Dendritic cell treated with granulocyte-macrophage colony-stimulating factor and Interleukin-4, amounts not matched to agents 40 ng/mL and 50 ng/mL, for 4 days (primary cell): ENCODE results near the gene ARHGEF16.

ENCODE experiments used
- H3K27ac Mint-ChIP-seq: one replicate; pipeline ENCODE4 v1.8.0; 2022; ENCODE audit warnings: mild to moderate bottlenecking, mixed read lengths
- H3K27me3 Mint-ChIP-seq: one replicate; pipeline ENCODE4 v1.8.0; 2022; ENCODE audit warnings: mild to moderate bottlenecking, mixed read lengths
- H3K36me3 Mint-ChIP-seq: one replicate; pipeline ENCODE4 v1.8.0; 2022; ENCODE audit warnings: low read depth, mixed read lengths
- H3K4me1 Mint-ChIP-seq: one replicate; pipeline ENCODE4 v1.8.0; 2022; ENCODE audit warnings: low read depth, mixed read lengths
- H3K4me3 Mint-ChIP-seq: one replicate; pipeline ENCODE4 v1.8.0; 2022; ENCODE audit warnings: mild to moderate bottlenecking, moderate library complexity, mixed read lengths
- H3K9me3 Mint-ChIP-seq: one replicate; pipeline ENCODE4 v1.8.0; 2022; ENCODE audit warnings: mixed read lengths
- intact Hi-C: fragments of 100-400 bp; cut with micrococcal nuclease; formaldehyde crosslinking; loops from one replicate; pipeline ENCODE4 v1.15.0; 2022

ARHGEF16 gene

DNA sequence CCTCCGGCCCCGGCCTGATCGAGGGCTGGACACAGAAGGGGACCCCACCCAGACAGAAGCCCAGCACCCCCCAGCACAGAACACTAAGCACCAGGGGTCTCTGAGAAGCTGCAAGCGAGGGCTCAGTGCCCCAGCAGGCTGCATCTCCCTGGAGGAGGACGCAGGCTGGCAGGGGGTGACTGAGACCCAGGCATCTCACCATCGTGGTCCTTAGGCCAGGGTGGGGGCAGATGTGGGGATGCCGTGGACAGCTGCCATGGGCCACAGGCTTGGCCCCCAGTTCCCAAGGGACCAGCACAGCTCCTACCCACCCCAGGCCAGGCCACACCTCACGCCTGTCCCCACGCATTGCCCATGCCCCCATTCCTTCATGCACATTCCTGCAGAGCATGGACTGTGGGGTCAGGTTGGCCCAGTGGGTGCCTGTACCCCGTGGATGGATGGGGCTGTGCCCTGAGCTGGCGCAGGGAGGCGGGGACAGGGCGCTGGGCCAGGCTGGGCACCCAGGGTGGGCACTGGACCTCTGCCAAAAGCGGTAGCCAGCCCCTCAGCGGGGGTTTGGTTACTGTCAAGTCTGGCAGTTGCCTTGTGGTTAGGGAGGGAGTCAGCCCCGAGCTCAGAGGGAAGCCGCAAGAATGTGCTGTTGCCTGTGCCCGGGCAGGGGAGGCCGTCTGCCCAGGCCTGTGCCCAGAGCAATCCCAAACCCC, 61.5 kb downstream of the ARHGEF16 start:
- no peaks in the 10 kb centered on the region for H3K27me3 Mint-ChIP-seq

DNA sequence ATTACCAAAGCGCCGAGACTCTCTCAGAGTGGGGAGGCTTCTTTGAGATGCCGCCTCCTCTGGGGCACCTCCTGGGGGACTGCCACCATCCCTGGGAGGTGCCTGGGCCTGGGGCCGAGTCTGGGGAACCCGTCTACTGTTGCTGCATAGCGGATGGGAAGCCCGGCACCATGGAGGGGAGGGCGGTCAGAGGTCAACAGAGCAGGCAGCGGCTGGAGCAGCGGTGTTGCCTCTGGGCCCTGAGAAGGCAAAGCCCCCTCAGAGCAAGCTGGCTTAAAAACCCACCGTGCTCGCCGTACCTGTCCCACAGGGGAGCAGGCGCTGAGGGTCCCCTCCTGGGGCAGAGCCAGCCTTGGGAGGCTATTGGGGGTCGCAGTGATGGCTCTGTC, 62.0 kb downstream of the ARHGEF16 start:
- H3K36me3 Mint-ChIP-seq = no peaks in the 10 kb centered on the region
- H3K27me3 Mint-ChIP-seq = no peaks in the 10 kb centered on the region
- no peaks in the 10 kb centered on the region for H3K4me1 Mint-ChIP-seq
- H3K9me3 Mint-ChIP-seq = no peaks in the 10 kb centered on the region
- no peak overlapping the region for H3K4me3 Mint-ChIP-seq
- intact Hi-C loops = no loop called here
- no peak overlapping the region for H3K27ac Mint-ChIP-seq

More for the DNA sequence above, 61.5 kb downstream of the ARHGEF16 start:
- Mint-ChIP-seq H3K9me3 (no peaks in the 10 kb centered on the region), H3K27ac (no peak overlapping the region), H3K4me3 (no peak overlapping the region), H3K4me1 (no peaks in the 10 kb centered on the region), H3K36me3 (no peaks in the 10 kb centered on the region)
- intact Hi-C loops = no loop called here

DNA sequence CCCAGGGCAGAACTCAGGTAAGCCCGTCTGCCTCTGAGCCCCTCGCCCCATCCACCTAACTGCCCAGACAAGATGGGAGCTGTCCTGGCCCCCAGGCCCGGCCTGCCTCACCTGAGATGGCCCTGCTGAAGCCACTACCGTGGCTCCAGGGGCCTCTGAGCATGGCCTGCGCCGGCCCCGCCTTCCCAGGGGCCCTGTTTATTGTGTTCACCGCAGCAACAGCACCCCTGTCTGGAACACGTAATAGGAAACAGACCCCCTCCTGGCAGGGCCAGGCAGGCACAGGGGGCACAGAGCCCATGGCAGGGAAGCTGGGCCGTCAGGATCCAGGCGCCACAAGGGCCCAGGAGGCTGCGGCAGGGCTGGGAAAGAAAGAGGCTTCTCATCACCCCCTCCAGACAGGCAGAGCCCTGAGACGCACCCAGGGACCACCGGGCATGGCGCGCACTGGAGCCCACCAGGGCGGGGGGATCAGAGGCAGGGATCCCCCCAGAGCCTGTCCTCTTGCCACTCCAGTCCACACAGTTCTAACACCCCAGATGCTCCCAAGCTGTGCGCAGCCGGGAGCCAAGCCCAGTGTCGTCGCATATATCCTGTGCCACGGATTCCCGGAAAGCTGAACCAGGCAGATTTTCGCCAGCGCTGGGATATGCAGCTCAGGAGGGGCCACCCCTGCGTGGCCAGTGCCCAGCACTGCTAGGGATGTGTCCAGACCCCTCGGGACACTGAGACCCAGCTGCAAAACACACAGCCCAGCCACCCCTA, 62.6 kb downstream of the ARHGEF16 start:
- no peaks in the 10 kb centered on the region for H3K27me3 Mint-ChIP-seq
- no peak overlapping the region for H3K27ac Mint-ChIP-seq
- no peaks in the 10 kb centered on the region for H3K36me3 Mint-ChIP-seq
- H3K4me3 Mint-ChIP-seq = no peak overlapping the region
- no peaks in the 10 kb centered on the region for H3K4me1 Mint-ChIP-seq
- H3K9me3 Mint-ChIP-seq = no peaks in the 10 kb centered on the region
- intact Hi-C loops = no loop called here

DNA sequence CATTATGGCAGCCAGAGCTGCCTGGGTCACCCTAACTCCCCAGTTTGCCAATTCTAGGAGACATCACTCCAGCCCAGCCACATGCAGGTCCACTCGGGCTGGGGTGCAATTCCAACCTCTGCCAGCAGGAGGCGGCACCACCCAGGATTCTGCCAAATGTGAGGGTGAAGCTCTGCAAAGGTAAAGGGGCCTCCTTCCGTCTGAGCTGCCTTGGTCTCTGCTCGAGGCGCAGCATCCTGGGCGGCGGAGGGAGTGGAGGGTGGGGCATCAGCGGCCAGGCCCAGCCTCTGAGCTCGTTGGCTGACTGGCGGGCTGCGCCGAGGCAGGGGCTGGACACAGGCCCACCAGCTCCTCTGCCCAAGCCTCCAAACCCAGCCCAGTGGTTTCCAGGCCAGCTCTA, 63.8 kb downstream of the ARHGEF16 start:
- no peak overlapping the region for H3K27ac Mint-ChIP-seq
- no peaks in the 10 kb centered on the region for H3K4me1 Mint-ChIP-seq
- H3K27me3 Mint-ChIP-seq = no peaks in the 10 kb centered on the region
- intact Hi-C loops = no loop called here
- H3K9me3 Mint-ChIP-seq = no peaks in the 10 kb centered on the region
- no peaks in the 10 kb centered on the region for H3K36me3 Mint-ChIP-seq
- H3K4me3 Mint-ChIP-seq = no peak overlapping the region

DNA sequence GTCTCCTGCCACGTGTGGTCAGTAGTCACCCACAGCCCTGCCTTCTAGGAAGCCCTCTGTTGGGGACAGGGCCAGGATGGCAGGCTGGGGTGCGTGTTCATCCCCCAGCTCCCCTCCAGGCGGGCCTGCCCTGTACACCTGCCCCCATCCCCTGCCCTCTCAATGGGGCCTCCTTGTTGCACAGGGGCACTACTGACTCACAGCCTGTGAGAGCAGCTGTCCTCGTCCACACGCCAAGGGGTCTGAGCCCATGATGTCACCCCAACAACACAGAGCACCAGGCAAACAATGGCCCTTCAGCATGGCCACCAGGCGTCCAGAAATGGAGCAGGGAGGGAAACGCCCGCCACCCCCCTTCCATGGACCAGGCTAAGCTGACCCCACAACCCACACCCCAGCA, 64.3 kb downstream of the ARHGEF16 start:
- H3K27me3 Mint-ChIP-seq = no peaks in the 10 kb centered on the region
- H3K27ac Mint-ChIP-seq = no peak overlapping the region
- H3K9me3 Mint-ChIP-seq = no peaks in the 10 kb centered on the region
- no peaks in the 10 kb centered on the region for H3K4me1 Mint-ChIP-seq
- intact Hi-C loops = no loop called here
- H3K36me3 Mint-ChIP-seq = no peaks in the 10 kb centered on the region
- no peak overlapping the region for H3K4me3 Mint-ChIP-seq

GRCh38 chr1:3519301-3519885, 64.9 kb downstream of the ARHGEF16 start:
- Mint-ChIP-seq H3K36me3 (no peaks in the 10 kb centered on the region), H3K4me3 (no peak overlapping the region), H3K4me1 (no peaks in the 10 kb centered on the region), H3K27ac (no peak overlapping the region), H3K9me3 (no peaks in the 10 kb centered on the region), H3K27me3 (no peaks in the 10 kb centered on the region)
- intact Hi-C loops = no loop called here

DNA sequence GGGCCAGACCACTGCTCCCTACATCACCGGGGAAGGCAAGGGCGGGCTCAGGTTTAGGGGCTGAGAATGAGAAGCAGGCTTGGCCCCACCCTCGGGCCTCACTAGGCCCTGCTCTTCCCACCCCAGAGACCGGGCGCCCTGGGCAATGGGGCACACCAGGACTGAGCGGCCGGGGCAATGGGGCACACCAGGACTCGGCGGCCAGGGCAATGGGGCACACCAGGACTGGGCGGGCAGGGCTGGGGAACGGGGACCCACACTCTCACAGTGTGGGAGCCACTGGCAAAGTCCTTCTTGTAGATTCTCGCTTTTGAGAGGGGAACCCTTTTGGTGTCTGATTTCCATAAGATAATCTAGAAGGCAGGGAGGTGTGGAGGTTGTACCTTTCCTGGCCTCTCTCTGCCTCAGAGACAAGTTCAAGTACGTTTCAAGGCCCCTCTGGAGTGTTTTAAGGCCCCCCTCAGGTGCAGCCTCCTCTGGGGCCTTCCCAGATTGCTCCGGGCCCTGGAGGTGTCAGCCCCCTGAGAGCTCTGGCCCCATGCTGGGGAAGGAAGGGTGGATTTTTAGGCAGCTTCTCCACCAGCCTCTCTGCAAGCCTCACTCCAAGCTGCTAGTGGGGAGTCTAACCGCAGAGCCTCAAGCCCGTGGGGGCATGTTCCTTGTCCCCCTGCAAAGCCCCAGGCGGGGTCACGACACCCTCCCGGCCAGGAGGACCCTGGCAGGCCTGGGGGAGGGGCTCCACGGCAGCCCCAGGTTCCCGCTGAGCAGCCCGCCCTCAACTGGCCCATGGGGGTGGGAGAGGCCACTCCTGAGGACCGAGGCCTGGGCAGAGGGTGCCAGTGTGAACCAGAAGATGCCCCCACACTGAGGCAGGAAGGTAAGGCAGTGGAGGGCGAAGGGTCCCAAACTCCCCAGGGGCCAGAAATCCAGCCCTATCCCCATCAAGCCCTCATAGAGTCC, 66.2 kb downstream of the ARHGEF16 start:
- Mint-ChIP-seq H3K9me3 (no peaks in the 10 kb centered on the region), H3K27ac (no peak overlapping the region), H3K4me3 (no peak overlapping the region), H3K36me3 (no peaks in the 10 kb centered on the region), H3K4me1 (no peaks in the 10 kb centered on the region), H3K27me3 (no peaks in the 10 kb centered on the region)
- intact Hi-C loops = no loop called here

GRCh38 chr1:3521426-3521825, 67.0 kb downstream of the ARHGEF16 start:
- intact Hi-C loops = no loop called here
- H3K9me3 Mint-ChIP-seq = no peaks in the 10 kb centered on the region
- no peak overlapping the region for H3K27ac Mint-ChIP-seq
- H3K4me1 Mint-ChIP-seq = no peaks in the 10 kb centered on the region
- no peaks in the 10 kb centered on the region for H3K27me3 Mint-ChIP-seq
- H3K4me3 Mint-ChIP-seq = no peak overlapping the region
- H3K36me3 Mint-ChIP-seq = no peaks in the 10 kb centered on the region

GRCh38 chr1:3522112-3522511, 67.6 kb downstream of the ARHGEF16 start:
- Mint-ChIP-seq H3K36me3 (no peaks in the 10 kb centered on the region), H3K9me3 (no peaks in the 10 kb centered on the region), H3K27ac (no peak overlapping the region)

DNA sequence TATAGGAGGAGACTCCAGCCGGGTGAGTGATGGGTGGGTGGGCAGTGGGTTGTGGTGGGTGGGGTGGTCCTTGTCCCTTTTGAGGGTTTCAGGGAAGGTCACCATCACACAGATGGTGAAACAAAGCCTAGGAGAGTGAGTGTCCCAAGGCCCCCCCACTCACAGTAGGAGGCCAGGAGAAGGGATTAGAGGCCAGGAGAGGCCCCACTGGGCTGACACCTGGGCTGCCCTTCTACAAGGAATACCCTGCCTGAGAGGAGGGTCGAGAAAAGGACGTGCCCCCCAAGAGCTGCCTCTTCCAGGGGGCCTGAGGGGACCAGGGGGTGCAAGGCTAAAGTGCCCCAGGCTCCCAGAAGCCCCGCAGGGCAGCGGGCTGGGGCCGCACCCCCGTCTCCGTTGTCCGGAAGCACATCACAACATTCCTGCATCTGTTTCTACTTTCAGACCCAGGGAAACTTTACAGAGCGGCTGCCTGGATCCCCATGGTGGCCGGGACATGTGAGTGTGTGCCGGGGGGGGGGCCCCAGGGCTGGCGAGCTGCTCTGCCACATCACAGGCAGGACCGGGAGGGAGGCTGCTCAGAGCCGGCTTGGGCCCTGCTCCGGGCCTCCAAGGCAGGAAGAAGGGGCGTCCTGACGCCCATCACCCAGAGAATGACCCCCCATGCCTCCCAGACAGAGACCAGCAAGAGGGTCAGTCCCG, 68.2 kb downstream of the ARHGEF16 start:
- Mint-ChIP-seq H3K27me3 (no peaks in the 10 kb centered on the region), H3K4me1 (no peaks in the 10 kb centered on the region), H3K27ac (no peak overlapping the region), H3K36me3 (no peaks in the 10 kb centered on the region), H3K9me3 (no peaks in the 10 kb centered on the region), H3K4me3 (no peak overlapping the region)
- intact Hi-C loops = no loop called here

More at GRCh38 chr1:3522112-3522511, 67.6 kb downstream of the ARHGEF16 start:
- intact Hi-C loops = no loop called here
- Mint-ChIP-seq H3K4me1 (no peaks in the 10 kb centered on the region), H3K4me3 (no peak overlapping the region), H3K27me3 (no peaks in the 10 kb centered on the region)

DNA sequence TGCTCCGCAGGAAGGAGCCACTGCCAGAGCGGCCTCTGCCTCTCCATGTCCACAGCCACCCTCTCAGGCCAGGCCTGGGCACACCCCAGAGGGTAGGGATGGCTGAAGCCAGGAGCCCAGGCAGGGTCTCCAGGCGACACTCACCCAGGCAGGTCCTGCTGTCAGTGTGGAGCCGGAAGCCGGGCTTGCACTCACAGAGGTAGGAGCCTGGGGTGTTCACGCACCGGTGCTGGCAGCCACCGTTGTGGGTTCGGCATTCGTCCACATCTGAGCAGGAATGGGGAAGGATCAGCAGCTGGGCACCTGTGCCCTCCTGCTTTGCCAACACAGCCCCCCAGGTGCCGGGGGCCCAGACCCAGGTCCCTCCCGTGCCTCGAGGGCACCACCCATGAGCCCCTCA, 69.5 kb downstream of the ARHGEF16 start:
- Mint-ChIP-seq H3K4me1 (no peaks in the 10 kb centered on the region), H3K9me3 (no peaks in the 10 kb centered on the region), H3K36me3 (no peaks in the 10 kb centered on the region), H3K27ac (no peak overlapping the region), H3K27me3 (no peaks in the 10 kb centered on the region), H3K4me3 (no peak overlapping the region)
- intact Hi-C loops = no loop called here

DNA sequence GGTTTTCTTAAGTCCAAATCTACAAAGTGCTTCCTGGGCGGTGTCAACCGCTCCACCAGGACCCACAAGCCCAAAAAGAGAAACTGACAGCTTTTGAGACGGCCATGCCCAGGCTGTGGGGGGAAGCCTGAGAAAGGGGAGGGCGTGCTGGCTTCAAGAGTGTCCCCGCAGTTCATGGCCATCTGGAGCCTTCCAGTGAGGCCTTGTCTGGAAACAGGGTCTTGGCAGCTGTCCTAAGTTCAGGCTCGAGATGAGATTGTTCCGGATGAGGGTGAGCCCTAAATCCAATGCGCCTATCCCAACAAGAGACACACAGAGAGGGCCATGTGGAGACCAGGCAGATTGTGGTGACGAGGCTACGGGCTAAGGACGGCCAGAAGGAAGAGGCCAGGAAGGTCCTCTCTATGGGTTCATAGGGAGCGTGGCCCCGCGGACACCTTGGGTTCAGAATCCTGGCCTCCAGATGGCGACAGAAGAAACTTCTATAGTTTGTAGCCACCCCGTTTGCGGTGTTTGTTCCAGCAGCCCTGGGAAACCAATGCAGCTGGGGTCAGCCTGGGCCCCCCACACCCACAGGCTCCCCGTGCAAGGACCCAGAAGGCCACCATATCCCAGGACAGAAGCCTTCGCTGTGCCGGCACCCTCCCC, 70.2 kb downstream of the ARHGEF16 start:
- intact Hi-C loops = no loop called here
- H3K9me3 Mint-ChIP-seq = no peaks in the 10 kb centered on the region
- H3K27ac Mint-ChIP-seq = no peak overlapping the region
- H3K27me3 Mint-ChIP-seq = no peaks in the 10 kb centered on the region
- H3K4me1 Mint-ChIP-seq = peaks cover under 1% of the 10 kb centered on the region
- H3K36me3 Mint-ChIP-seq = no peaks in the 10 kb centered on the region
- no peak overlapping the region for H3K4me3 Mint-ChIP-seq
